ENCODE data around the gene AMH.

DNA sequence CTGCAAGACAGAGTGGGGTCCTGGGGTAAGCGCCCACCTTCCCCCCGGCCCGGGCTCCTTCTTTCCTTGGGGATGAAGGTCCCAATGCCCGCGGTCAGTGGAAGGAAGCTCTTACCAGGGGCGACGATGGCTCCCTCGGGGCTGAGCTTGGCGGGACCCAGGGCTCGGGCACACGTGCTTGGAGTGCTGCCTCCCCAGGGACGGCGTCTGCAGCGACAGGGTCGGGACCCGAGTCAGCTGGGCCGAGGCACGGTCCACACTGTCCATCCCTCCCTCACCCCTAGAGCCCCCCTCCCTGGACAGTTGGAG is 3.6 kb downstream of the AMH start:
- TF ChIP-seq, protein P1, sequence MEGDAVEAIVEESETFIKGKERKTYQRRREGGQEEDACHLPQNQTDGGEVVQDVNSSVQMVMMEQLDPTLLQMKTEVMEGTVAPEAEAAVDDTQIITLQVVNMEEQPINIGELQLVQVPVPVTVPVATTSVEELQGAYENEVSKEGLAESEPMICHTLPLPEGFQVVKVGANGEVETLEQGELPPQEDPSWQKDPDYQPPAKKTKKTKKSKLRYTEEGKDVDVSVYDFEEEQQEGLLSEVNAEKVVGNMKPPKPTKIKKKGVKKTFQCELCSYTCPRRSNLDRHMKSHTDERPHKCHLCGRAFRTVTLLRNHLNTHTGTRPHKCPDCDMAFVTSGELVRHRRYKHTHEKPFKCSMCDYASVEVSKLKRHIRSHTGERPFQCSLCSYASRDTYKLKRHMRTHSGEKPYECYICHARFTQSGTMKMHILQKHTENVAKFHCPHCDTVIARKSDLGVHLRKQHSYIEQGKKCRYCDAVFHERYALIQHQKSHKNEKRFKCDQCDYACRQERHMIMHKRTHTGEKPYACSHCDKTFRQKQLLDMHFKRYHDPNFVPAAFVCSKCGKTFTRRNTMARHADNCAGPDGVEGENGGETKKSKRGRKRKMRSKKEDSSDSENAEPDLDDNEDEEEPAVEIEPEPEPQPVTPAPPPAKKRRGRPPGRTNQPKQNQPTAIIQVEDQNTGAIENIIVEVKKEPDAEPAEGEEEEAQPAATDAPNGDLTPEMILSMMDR (IDR thresholded peaks at IDR 0.05; ENCODE audit: low read depth, low read length) = no peak
- TF ChIP-seq EZH2phosphoT487 (IDR thresholded peaks at IDR 0.05; ENCODE audit: low read depth) = no peak
